HG03025 (cell line): ENCODE results near the gene MIR17HG.
A peak's percentile ranks its signal among the peaks of the same experiment; 100 is the strongest.

Experiments used
- ATAC-seq: cut with Tn5 transposase; IDR thresholded peaks from one replicate; pipeline ENCODE4 v1.9.1; 2021; ENCODE audit warnings: mild to moderate bottlenecking, moderate library complexity; ENCODE audit not compliant: unreplicated experiment, low FRiP score

MIR17HG gene

DNA sequence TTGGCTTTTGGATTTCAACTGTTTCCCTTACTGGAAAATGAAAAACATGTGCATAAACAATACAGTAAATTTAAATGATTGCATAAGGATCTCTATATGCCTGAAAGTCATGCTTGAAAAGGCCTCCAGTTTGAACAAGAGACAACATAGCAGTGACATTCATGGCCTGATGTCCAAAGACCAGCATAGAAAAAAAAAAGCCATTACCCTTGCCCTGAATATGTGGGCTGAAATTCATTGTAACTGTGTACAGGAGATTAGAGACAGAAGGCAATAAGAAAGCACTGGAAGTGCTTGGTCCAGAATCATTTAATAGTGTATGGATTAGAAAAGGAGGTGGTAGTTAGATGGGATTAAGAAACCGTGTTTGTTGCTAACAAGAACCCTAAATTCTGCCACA is 15.4 kb downstream of the MIR17HG start:
- ATAC-seq, result no peak

GRCh38 chr13:91368101-91368500 is 20.6 kb downstream of the MIR17HG start:
- ATAC-seq, result no peak

- ATAC-seq, result no peak
These were observed 21.4 kb downstream of the MIR17HG start for GRCh38 chr13:91368676-91369440.

DNA sequence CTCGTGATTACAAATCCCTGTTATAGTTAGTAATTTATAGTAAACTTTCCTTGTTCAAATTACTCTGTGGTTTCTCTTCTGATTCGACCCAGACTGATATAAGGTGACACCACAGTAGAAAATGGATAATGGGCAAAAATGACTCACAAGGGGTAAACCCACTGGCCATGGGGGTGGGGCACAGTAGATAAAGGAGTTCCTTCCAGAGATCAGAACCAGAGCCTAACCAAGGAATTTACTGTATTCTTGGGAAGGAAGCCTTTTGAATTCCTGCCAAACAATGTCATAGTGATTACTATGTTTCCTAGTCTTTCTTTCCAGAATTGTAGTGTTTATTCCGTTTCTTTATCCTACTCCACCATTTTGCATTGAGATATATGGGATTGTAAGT is 21.9 kb downstream of the MIR17HG start:
- ATAC-seq, result no peak

GRCh38 chr13:91370501-91370900 is 23.0 kb downstream of the MIR17HG start:
- no peak for ATAC-seq

- ATAC-seq, result no peak
These were observed 25.4 kb downstream of the MIR17HG start for GRCh38 chr13:91372911-91373310.

- ATAC-seq, result peak; percentile 96
These were observed 27.7 kb downstream of the MIR17HG start for GRCh38 chr13:91375116-91375729.

- ATAC-seq, result no peak
These were observed 33.9 kb downstream of the MIR17HG start for GRCh38 chr13:91381371-91381770.

- ATAC-seq, result no peak
These were observed 36.3 kb downstream of the MIR17HG start for GRCh38 chr13:91383836-91384235.

DNA sequence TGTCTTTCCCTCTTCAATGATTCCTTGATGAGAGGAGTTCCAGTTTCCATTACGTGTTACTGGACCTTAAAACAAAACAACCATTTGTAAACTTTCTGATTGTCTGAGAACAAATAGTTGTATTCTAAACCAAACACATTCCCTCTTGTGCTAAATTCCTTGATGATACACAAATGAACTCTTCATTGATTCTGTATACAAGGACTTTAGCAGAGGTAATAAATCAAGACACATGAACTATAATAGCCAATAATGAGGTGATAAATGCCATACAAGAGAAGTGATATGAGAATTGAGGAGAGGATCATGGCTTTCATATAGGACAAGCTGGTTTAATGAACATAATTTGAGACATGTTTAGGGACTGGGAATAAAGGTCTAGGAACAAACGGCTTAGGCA is 37.4 kb downstream of the MIR17HG start:
- ATAC-seq, result no peak

GRCh38 chr13:91389186-91389585 is 41.7 kb downstream of the MIR17HG start:
- no peak for ATAC-seq

DNA sequence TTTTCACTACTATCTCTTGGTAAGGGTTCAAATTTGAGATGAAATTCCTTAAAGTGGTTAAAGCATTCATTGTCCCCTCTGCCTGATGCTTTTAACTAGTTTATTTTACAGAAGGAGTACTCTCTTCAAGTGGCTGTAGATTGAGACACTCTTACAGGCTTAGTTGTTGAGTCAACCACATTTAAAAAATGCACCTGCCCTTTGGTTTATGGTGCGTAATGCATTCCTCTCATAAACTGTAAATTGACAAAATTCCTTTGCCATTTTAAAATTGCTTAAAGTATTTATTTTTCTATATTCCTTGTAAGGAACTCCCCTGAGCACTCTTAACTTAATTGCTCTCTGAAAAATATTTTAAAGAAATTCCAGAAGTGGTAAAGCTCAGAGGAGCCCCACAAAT is 50.1 kb downstream of the MIR17HG start:
- no peak for ATAC-seq

DNA sequence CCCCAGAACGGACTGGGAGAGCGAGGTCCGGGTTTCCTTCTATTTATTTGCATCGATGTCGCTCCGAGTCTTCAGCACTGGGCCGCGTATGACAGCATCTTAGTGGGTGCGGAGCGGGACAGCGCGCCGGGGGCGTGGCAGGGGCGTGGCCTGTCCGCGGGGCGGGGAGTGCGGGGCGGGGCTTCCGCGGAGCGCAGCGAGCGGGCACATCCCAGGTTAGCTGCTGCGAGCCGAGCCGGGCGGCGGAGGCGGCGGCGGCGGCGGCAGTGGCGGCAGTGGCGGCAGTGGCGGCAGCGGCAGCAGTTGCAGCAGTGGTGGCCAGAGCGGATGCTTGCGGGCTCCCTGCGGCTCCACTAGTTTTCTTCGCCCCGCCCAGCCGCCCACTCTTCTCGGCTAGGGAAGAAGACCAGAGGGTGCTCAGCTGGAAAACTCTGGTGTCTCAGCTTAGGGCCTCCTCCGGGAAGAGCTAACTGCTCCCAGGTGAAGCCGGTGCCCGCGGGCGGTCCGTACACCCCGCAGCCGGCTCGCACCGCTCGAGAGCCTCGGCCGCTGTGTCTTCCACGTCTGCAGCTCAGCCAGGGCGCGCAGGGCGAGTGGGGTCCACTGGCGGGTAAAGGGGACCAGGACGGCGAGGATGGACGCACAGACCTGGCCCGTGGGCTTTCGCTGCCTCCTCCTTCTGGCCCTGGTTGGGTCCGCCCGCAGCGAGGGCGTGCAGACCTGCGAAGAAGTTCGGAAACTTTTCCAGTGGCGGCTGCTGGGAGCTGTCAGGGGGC is 51.1 kb downstream of the MIR17HG start, which contains the start of gene GPC5:
Gene GPC5 (plus strand): TSS at position 209 of the 776 bp plus-strand sequence.
- ATAC-seq, result peak; percentile 97

GRCh38 chr13:91399189-91400062 is 51.9 kb downstream of the MIR17HG start:
- peak; percentile 13 for ATAC-seq

GRCh38 chr13:91400063-91400399 is 52.5 kb downstream of the MIR17HG start:
- no peak for ATAC-seq

DNA sequence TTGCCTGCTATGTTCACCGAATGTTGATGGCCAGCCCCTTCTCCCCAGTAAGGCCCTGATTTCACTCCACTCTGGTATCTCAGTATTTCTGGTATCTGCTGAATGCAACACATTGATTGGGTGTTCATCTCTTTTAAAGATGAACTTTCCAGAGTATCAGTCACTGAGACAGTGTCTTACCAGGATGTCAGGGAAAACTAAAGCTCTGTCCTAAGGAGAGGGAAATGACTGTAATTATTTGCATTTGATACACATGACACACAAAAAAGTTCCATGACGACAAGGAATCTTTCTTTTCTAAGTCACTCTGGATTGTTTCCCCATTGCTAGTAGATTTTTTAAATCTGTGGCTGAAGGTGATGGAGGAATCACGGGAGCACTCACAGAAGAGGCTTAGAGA is 53.2 kb downstream of the MIR17HG start:
- no peak for ATAC-seq

- no peak for ATAC-seq
These were observed 54.4 kb downstream of the MIR17HG start for GRCh38 chr13:91401920-91402319.
